AG09319 (cell line): Measurements from ENCODE around the gene TLE2.
A peak's percentile ranks its signal among the peaks of the same experiment; 100 is the strongest.

Source experiments
- DNase-seq: peaks from one replicate; pipeline ENCODE4 v3.0.0-alpha.2; 2010; ENCODE audit warnings: low read depth; ENCODE audit errors: extremely low read depth
- TF ChIP-seq, protein P1 (sequence below): IDR thresholded peaks from 2 replicates; pipeline ENCODE4 v1.5.1; 2011; ENCODE audit warnings: low read depth, mild to moderate bottlenecking, inconsistent platforms, low read length, moderate library complexity

TLE2 gene

DNA sequence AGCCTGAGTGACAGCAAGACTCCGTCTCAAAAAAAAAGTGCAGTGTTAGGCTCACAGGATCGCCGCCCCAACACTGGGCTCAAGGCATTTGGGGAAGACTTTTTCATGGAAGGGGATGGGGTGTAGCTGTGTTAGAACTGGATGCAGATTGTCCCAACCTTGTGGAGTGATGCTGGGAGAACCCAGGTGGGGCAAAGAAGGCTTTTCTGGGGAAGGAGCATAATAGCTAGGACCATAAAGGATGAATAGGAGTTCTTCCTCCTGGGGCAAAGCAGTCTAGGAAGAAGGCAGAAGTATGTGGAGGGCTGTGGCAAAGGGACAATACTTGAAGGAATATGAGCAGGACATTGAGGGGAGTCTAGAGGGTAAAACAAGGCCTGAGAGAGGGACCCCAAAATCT, 40.5 kb downstream of the TLE2 start:
- TF ChIP-seq, protein P1, sequence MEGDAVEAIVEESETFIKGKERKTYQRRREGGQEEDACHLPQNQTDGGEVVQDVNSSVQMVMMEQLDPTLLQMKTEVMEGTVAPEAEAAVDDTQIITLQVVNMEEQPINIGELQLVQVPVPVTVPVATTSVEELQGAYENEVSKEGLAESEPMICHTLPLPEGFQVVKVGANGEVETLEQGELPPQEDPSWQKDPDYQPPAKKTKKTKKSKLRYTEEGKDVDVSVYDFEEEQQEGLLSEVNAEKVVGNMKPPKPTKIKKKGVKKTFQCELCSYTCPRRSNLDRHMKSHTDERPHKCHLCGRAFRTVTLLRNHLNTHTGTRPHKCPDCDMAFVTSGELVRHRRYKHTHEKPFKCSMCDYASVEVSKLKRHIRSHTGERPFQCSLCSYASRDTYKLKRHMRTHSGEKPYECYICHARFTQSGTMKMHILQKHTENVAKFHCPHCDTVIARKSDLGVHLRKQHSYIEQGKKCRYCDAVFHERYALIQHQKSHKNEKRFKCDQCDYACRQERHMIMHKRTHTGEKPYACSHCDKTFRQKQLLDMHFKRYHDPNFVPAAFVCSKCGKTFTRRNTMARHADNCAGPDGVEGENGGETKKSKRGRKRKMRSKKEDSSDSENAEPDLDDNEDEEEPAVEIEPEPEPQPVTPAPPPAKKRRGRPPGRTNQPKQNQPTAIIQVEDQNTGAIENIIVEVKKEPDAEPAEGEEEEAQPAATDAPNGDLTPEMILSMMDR, result no peak
- DNase-seq, result no peak

DNA sequence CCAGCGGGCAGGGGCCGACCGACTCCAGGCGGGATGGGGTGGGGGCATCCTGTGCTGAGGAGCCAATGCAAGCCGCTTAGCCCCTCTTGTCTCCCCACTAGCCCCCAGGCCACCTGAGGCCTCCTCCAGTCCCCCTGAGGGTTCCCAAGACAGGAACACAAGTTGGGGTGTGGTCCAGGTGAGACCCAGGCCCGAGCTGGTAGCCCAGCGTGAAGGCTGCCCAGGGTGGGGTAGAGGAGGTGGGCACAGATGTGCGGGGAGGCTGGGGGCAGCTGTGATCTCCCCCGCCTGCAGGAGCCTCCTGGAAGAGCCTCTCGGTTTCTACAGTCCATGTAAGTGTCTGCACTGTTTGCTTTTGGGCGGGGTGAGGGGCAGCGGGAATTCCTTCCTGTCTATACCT, 41.3 kb downstream of the TLE2 start:
- TF ChIP-seq, protein P1, result no peak
- no peak for DNase-seq

DNA sequence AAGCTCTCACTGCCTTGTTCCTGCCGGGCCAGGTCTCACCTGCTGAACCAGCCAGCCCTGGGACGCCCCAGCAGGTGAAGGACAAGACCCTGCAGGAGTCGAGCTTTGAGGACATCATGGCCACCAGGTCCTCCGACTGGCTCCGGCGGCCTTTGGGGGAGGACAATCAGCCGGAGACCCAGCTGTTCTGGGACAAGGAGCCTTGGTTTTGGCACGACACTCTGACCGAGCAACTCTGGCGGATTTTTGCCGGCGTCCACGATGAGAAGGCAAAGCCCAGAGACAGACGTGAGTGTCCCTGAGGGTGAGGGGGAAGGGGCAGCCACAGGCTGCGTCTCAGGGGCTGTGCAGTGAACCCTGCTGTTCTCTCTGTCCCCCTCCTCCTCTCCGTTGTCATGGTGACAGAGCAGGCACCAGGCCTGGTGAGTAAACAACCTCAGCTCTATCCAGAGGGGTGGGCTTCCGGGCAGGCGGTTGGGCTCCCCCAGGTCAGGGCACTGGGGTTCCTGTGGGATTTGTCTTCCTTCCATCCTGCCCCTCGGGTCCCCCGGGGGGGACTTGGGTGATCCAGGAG, 42.0 kb downstream of the TLE2 start:
- TF ChIP-seq, protein P1, result no peak
- DNase-seq, result no peak

DNA sequence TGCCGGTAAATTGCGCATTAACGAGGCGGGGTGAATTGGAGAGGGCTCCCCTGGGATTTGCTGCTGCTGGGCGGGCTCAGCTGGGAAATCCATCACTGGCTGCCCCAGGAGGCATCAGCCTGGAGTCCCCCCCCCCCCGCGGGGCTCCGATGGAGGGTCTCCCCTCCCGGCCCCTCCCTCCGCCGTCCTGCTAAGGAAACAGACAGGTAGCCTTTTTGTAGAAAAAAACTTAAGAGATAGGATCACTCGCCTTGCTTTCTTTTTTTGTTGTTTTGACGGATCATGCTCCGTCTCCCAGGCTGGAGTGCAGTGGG, 44.9 kb downstream of the TLE2 start:
- TF ChIP-seq, protein P1, result no peak
- no peak for DNase-seq

DNA sequence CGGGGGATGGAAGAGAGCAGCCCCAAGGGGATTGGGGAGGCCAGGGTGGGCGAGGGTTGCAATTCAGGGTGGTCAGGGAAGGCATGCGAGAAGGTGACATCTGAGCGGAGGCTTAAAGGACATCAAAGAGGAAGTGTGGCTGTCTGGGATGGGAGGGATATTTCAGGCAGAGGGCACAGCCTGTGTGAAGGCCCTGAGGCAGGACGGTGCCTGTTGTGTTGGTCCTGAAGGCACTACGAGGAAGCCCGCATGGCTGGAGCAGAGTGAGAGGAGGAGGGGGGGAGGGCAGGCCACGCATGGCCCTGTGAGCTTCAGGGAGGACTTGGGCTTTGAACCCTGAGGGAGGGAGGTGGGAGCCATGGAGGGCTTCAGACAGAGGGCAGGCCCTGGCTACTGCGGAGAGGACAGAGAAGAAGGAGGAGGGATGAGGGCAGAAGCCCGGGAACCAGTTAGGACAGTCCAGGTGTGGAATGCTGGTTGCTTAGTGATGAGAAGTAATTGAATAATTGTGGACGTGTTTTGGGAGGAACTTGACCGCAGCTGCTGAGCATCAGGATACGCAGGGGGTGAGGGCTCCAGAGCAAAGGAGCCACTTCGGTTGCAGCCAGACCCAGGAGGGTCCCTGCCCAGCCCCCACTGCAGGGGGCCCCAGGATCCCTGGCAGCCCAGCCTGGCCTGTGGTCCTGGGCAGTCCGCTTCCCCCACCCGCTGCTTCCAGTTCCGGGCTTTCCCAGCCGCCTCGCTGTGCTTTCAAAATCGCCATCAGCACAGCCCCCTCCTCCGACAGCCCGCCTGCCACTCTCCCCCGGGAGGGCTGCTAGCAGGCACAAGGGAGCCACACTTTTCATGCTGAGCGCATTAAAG, 45.5 kb downstream of the TLE2 start:
- TF ChIP-seq, protein P1, result no peak
- no peak for DNase-seq

DNA sequence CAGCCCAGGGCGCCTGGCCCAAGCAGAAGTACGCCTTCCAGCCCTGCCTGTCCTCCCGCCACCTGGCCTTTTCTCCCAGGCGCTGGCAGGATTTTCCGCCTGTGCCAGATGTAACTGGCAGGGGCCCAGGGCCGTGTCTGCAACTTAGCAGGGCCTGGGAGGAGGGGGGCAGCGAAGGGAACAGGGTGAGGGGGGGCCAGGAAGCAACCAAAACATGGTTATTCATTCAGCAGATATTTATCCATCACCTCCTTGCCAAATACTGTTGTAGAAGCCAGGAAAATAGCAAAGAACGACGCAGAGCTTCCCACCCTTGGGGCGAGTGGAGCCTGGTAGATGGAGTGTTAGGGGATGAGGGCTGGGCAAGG, 46.1 kb downstream of the TLE2 start:
- TF ChIP-seq, protein P1, result no peak
- DNase-seq, result peak; percentile 69

DNA sequence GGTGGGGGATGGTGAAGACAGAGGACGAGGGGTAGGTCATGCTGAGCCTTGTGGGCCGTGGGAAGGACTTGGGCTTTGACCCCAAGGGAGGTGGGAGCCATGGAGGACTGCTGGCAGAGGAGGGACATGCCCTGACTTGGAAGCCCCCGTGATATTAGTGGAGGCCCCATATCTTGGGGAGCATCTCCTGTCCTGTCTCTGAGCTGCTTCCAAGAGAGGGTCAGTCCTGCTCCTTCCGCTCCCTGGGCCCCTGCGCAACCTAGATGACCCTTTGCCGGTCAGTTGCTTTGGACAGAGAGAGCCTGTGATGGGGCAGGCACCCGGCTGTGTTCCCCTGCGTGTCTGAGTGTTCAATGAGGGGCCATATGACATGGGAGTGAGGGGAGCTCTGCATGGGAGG, 46.5 kb downstream of the TLE2 start:
- DNase-seq, result no peak

More for the DNA sequence above, 46.5 kb downstream of the TLE2 start:
- TF ChIP-seq, protein P1, result no peak
